Midbrain (tissue), 1 donor: ENCODE data around the gene PCDHGA1.

ENCODE experiments used
- DNase-seq: peaks from one replicate; lab custom pipeline; 2025; lab: John Stamatoyannopoulos, UW

The PCDHGA1 gene

DNA sequence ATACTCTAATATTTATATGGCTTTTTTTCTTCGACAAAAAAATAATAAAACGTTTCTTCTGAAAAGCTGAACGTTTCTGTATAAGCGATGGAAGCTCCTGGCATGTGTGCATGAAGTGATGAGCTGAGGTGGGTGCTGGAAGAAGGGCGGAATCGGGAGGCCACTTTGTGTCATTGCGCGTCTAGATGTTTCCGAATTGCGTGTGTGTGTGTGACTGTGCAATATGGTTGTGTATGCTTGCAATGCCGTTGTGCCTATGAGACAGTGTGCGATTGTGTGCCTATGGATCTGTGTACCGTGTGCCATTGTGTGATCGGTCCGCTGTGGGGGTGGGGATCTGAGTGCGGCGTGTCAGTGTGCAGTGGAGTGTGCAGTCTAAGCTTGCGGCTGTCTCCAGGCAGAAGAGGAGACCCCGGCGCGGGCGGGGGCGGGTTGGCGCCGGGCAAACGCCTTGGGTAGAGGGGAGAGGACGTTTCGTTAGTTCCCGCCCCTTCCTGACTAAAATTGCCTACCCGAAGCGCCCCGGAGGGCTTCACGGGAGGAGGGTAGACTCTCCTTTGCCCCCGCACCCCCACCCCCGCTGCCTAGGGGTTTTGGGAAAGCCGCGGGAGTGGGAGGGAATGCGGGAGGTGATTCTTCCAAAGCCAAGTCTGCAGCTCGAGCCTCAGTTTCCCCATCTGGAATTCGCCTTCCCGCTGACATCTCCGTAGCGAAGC is 182.8 kb downstream of the PCDHGA1 start:
- no peak for DNase-seq

DNA sequence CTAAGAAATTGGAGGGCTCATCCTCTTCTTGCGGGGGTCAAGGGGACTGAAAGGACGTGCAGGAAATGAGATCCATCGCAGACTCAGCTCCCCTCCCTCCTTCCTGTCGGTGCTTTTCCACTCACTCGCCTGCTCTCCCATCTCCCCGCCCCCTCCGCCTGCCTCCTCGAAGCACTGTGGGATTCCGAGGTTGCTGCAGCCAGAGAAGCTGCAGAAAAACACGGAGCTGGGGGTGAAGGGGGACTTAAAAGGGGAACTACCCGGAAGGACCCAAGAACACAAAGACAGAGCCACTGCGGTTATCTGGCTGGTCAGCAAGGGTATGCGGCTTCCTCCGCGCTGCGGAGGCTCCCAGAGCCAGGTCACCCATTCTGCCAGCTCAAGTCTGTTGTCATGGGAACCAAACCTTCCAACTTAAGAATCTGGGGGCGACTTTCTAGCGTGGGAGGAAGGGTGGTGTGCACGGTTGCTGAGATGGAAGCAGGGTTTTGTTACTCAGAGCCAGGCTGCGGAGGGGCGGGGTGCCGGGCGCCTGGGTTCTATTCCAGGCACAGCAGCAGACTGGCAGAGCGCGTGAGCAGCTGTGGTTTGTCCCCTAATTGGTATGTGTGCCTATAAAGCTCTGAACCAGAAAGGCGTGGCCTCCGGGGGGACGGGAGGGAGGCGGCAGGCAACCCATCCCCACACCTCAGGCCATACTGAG is 183.5 kb downstream of the PCDHGA1 start:
- DNase-seq: peak; percentile 71

DNA sequence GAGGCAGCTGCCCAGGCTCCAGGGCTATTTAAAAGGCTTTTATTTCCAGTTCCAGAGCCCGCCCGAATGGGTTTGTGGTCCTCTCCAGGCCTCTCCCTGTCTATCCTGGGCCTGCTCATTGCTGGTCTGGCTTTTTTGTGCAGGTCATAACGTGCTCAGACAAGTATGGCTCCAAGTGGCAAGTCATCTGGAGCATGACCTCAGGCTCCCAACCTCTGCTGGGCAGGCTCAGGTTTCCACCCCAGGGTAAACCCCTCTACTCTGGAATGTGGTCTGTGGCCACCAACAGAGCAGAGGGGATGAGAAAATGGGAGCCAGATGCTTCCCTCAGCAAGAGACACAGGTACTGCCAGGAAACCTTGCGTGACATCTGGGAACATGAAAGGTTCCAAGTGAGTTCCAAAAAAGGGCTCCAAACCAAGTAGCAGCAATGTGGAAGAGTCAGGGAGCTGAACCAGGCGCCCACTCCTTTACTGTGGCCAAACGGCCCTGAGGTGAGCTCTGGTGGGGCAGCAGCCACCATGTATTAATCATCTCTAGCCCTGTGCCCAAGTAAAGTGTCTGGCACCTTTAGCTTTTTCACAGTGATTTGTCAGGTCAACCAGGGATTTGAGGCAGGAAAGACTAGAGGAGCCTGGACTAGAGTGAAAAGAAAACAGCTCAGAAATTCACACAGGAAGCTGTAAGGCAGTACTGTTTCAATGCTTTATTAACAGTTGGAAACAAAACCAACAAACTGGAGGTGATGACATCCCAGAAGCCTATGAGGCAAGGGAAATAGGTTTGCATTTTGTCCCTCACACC is 184.2 kb downstream of the PCDHGA1 start:
- DNase-seq: no peak

DNA sequence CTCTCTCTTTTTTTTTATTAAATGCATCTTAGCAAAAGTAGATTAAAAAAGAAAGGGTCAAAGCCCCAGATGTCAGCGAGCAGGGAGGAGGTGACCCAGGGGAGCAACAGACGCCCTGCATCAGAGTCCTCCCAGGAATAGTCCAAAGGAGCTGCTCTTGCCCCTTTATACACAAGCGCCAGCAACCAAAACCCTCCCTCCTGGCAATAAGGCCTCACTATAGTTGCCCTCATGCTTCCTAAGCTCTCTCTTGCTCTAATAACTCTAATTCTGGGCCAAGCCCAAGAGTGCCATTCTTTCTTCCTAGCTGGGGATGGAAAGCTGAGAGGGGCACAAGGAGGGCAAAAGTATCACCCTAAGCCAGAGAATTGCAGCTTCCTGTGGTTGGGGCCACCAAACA is 184.8 kb downstream of the PCDHGA1 start:
- DNase-seq: no peak

DNA sequence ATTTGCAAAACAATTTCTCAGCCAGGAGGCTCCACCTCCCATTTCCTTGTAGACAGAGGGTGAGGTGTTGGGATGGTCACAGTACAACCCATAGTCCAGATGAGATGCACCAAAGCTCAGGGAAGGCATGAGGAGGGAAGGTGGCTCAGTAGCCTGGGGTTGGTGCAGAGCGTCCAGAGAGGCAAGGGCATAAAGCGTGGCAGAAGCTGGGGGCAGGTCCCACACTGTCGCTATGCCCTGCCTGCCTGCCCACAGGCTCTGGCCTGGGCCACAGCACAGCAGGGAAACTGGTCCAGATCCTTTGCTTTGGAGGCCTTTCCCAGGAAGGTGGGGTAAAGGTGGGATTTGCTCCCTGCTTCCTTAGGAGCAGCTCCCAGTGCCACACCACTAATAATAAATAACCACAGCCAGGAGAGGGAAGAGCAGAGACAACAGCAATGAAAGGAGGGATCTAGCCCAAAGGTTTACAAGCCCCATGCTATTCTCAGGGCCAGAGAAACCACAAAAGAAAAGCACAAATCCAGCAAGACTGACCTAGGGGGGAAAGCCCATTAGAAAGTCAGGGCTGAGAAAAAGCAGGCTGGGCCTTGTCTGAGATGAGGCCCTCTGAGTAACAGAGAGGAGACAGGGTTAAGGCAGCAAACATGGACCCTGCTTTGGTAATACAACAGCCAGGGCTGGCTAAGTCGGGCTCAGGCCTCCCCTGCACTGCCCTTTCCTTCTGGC is 185.8 kb downstream of the PCDHGA1 start:
- DNase-seq: no peak

DNA sequence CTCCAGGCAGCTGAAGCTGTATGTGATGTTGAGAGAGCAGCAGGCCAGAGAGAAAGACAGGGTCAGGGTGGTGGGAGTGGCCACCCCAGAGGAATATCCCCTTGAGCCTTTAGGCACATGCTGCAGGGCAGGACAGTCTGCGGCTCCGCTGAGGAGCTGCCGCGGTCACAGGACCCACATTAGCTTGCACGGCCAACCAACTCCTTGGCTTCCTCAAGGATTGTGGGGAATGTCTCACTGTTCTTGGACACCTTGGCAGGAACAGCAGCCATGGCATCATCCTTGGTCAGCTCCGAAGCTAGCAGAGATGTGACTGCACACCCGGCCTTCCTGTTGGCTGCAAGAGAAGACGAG is 186.3 kb downstream of the PCDHGA1 start:
- no peak for DNase-seq

DNA sequence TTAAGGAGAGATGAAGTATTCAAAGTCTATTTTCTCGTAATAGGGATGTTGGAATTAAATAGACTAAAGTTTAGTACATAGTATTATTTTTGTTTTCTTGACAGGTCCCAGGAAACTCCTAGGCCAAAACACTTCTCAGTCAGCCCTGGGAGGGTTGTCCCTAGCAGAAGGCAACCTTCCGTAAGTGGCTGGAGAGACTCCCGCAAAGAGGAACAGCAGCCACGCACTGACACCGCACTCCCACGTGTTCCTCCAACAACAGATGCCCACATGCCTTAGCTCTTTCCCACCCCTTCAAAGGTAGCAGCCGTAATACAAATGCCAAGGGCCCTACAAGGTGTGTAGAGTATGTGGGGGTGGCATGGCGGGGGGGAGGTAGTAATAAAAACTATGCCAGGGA is 187.0 kb downstream of the PCDHGA1 start:
- DNase-seq: no peak

DNA sequence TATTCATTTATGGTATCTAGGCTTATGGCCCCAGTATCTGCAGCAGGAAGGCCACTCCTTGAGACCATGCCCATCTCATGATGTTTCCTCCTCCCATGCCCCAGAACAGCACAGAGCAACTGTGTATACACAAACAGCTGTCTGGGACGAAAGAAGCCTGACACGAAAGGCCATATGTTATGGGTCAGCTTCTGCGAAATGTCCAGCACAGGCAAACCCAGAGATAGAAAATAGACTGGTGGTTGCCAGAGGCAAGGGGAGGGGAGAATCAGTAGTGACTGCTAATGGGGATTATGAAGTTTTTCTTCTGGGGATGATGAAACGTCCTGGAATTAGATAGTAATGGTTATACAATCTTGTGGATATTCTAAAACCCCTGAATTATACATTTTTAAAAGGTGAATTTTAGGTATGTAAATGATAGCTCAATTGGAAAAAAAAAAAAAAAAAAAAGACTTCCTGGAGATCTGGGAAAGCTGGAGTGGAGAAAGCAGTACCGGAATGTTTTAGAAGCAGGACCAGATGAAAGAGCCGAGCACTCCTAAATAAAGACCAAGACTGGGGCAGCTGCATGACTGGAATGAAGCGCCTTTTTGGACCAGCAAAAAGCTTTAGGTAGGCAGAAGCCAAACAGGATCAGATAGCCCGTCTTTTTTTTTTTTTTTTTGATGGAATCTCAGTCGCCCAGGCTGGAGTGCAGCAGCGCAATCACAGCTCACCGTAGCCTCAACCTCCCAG is 187.7 kb downstream of the PCDHGA1 start:
- DNase-seq: no peak

DNA sequence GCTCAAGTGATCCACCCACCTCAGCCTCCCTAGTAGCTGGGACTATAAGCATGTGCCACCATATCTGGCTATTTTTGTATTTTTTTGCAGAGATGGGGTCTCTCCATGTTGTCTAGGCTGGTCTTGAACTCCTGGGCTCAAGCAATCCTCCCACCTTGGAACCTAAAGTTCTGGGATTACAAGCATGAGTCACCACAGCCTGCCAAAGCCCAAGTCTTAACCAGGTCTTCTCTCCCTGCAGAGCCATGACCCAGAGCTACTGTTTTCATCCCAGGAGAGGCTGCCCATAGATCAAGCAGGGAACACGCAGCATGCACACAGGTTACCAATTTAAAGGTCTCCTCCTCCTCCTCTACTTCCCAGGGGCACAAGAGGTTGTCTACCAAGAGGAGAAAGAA is 188.3 kb downstream of the PCDHGA1 start:
- no peak for DNase-seq

DNA sequence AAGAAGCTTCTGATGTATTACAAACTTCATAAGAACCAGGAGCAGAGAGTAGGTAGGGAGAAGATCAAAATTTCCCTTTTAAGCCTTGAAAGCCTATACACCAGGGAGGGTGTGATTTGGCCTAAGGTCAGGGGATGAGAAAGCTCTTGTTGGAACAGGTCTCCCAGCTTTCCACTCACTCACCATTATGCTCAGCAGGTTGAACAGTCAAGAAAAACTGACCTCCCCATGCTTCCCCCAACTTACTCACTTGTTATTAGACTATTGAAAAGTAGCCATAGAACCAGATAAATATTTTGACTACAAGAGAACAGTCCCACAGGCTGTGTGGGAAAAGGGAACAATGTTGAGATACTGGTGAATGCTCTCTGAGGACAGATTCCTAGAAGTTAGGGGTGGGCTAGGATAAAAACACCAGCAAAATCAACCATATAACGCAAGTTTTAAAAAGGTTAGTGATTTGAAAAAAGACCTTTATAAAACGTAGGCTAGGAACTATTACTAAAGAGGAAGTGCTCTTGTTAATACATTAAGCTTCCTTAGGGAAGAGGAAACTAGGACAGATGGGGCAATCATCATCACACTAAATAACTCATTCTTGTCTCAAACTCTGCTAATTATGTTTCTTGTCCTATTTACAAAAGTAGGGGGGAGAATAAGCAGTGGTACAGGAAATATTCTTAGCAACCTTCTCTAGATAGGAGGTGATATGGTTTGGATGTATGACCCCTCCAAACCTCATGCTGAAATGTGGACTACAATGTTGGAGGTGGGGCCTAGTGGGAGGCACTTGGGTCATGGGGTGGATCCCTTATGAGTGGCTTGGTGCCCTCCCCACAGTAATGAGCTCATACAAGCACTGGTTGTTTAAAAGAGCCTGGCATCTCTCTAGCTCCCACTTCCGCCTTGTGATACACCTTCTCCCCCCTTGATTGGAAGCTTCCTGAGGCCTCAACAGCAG is 189.6 kb downstream of the PCDHGA1 start:
- no peak for DNase-seq

DNA sequence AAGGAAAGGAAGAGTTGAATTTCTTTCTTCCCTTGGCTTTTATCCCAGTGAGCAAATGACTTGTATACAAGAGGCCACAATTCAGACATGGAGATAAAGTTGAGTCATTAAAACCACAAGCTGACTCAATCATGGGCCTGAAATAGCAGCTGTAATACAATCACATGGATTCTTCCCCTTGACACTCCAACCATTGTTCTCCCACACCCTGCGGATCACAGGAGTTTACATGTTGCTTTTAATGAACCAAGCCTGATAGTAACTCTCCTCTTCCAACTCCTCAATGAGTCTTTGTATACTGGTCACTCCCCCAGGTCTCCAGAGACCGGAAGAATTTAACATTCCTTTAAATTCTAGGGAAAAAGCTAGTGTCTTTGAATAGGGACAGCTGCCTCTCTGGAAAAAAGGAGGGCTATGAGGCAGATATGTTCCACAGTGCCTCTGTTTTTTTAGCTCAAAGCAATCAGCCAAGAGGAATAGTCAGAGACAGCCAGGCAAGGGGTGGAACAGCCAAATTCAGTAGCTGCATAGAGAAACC is 191.0 kb downstream of the PCDHGA1 start:
- peak; percentile 80 for DNase-seq

DNA sequence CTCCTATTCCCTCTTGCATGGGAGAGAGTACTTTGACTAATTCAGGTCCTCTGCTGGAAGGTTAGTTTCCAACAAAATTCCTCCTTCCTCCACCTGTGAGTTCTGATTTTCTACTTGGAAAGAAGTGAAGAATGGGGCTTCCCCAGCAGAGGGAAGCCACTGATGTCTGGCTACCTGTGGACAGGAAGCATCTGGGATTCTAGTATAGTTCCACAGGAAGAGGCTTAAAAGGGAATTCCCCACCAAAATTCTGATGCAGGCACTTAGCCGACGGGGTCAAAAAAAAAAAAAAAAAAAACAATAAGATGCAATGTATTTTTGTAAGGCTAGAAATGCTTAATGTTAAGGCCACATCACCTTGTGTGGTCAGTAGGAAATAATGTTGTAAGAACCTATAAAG is 192.0 kb downstream of the PCDHGA1 start:
- no peak for DNase-seq

DNA sequence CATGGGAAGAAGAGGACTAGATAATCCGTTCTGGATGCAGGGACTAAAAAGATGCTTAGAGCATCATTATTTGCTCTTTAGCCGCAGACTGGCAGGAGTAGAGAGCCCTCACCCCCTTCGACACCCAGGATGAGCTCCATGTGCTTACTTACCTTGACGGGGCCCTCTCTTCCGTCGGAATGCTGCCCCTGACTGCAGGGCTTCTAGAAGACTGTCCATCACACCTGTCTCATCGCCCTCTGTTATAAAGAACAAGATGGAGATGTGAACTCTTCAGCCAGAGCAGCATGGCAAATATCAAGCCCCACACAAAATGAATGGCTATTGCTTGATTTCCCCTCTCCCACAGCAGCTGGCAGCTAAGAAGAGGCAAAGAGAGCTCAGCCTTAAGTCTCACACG is 193.7 kb downstream of the PCDHGA1 start:
- DNase-seq: no peak

DNA sequence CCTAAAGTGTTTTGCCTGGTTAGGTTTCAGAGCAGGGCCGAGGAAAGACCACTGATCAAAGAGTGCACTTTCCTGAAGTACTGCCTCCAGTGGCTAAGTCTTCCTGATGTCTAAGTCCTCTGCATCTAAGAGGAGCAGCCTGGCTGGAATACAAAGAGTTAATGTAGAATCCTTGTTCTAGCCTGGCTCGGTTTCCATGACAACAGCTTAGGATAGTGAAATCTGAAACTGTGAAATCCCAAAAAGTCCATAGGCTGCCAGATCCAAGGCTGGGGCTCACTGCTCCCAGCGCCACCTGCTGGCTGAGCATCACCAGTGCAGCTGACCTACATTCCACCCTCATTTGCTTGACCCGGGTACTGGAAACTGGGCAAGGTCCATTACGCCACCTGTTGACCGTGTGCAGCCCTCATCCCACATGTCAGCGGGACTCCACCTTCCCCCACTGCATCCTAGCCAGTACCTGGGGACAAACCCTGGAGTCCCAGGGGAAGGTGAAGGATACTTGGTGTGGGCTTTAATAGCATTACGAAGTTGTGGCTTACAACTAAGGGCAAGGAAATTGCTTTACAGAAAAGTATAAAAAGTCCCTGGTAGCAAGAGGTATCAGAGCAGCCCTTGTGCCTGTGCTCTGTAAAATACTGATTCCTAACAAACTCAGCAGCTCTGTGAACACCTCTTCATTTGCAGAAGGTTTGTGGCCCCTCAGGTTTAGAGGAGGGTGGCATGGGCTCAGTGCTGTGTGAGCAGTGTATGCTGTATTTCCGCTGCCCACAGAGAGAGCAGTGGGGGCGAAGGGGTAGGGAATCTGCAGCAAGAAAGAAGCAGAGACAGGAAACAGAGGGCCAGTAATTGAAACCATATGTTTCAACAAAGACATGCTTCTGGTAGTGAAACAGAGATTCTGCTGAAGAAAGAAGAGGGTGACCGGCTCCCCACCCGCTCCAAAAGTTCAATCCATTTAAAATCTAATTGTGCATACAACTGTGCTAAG is 194.6 kb downstream of the PCDHGA1 start:
- DNase-seq: peak; percentile 91

DNA sequence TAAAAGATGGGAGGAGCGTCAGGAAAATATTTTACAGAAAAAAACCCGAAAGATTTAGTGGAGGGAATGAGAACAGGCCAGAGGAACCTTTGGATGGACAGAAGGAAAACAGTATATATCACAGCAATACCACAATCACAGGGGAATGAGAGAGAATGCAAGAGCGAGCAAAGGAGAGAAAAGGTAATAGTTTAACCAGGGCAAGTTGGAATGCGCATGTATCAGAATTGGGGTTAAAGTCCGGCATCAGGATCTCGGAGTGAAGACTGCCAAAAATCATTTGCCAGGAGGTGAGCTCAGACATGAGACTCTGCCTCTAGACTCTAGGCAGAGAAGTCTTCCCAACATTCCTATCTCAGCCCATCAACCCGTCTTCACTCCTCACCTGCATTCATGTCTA is 195.3 kb downstream of the PCDHGA1 start:
- no peak for DNase-seq

DNA sequence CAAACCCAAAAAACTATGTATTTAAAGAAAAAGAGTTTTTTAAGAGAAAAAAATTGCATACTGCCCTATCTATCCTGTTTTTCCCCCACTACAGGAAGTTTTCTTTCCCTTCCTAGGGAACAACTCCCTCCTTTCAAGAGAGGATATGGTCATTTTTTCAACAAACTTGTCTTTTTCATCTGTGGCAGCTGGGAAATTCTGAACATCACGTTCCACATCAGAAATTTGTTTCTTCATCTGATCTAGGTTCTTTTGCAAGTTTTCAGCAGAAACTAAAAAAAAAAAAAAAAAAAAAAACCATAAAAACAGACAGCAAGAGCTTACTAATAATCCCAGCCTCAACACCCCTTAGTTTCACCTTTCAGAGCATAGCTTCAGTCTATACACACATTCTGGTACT is 197.1 kb downstream of the PCDHGA1 start:
- DNase-seq: no peak

DNA sequence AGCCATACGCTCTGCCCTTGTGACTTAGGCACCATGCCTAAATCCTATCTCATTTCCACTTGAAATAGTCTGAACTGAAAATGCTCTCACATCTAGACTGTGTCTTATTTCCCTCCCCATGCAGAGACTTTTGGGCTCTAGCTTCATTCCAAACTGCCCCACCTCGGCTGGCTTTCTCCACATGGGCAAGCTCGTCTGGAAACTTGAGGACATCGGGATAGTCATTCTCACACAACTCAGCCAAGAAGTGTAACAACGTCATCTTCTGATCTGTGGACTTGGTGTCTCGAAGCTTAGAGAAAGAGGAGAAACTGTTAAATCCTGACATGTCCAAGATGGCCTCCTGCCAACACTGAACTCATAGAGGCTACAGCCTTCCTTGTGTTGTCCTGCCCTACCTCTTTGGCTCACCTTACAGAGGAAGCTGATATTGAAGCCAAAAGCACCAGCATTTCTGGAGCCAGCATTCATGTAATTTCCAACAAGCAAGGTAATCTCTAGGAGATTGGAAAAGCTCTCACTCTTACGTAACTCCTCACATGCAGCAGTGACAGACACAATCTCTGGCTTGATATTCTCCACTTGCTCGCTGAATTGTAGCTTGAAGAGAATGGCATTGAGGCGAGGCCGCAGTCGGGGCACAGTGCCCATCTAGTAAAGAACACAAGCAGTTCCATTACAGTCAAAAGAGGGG is 198.1 kb downstream of the PCDHGA1 start:
- no peak for DNase-seq

DNA sequence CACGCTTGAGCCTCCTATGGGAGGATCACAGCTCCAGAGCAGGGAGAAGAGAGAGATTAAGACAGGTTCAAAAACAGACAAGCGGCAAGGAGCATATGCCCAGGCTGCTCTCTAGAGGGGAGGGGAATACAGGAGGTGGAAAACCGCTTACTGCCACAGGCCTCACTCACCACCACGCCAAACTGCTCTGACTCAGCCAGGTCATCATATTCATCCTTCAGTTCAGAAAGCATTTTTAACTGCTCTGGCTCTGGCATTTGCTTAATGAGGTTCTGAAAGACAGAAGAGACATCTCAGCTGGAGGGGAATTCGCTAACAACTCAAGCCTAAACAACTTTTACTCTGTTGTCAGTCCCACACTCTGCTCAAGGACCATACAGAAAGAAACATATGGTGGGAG is 198.7 kb downstream of the PCDHGA1 start:
- no peak for DNase-seq
